SK-N-SH (cell line): ENCODE results near the gene BRME1. TPM values are rescaled to one million over a fixed set of nuclear protein-coding genes. Genes with fewer than 3 reads are reported as not detected.

Experiments used
- CTCF ChIA-PET: fragments of 300-600, 350-600 bp; formaldehyde crosslinking; extraction: SDS; loops from one replicate; lab custom pipeline; 2021; lab: Yijun Ruan, JAX
- POLR2A ChIA-PET: fragments of 350-600 bp; sonication (Branson Sonifier 250); formaldehyde crosslinking; extraction: SDS; loops from one replicate; lab custom pipeline; 2020; ENCODE audit warnings: antibody characterized with exemption, inconsistent platforms; lab: Yijun Ruan, JAX
- DNase-seq: peaks from one replicate; pipeline ENCODE4 v3.0.0; 2012
- H2AFZ ChIP-seq: fragments of 200-600 bp; sonication (generic); 2 replicates; pipeline ENCODE4 v1.8.1; 2016; ENCODE audit warnings: antibody characterized with exemption, mild to moderate bottlenecking, low read depth
- H3F3A ChIP-seq: fragments of 200-600 bp; sonication (generic); replicated peaks from 2 replicates; pipeline ENCODE3; 2016; ENCODE audit warnings: antibody characterized with exemption, mild to moderate bottlenecking; ENCODE audit not compliant: insufficient read depth
- H3K27ac ChIP-seq, 2 experiments: fragments of 200-500 bp in 1 of 2; fragments of 200-600 bp in 1 of 2; sonication (Bioruptor generic) in 1 of 2; sonication (generic), shearing (Covaris generic) in 1 of 2; 2 replicates each; pipeline versions ENCODE4 v1.5.1 to v1.6.1; 2014 to 2016; ENCODE audit warnings: low read depth in 2 of 2, inconsistent platforms in 1 of 2, low read length in 1 of 2, mild to moderate bottlenecking in 1 of 2, mixed read lengths in 1 of 2
- H3K27me3 ChIP-seq: fragments of 200-600 bp; sonication (generic), shearing (Covaris generic); 2 replicates; pipeline ENCODE4 v1.6.1; 2016; ENCODE audit warnings: mixed run types; ENCODE audit not compliant: insufficient read depth
- H3K36me3 ChIP-seq, 2 experiments: fragments of 200-500 bp in 1 of 2; fragments of 200-600 bp in 1 of 2; sonication (Bioruptor generic) in 1 of 2; sonication (generic) in 1 of 2; replicated peaks in 1 of 2; 2 replicates each; pipeline versions ENCODE3 to v1.5.1; 2014 to 2016; ENCODE audit warnings: low read length in 1 of 2, mild to moderate bottlenecking in 1 of 2; ENCODE audit not compliant: insufficient read depth in 2 of 2, control insufficient read depth in 1 of 2
- H3K4me1 ChIP-seq, 2 experiments: fragments of 200-500 bp in 1 of 2; fragments of 200-600 bp in 1 of 2; sonication (Bioruptor generic) in 1 of 2; sonication (generic), shearing (Covaris generic) in 1 of 2; 2 replicates each; pipeline versions ENCODE4 v1.5.1 to v1.6.1; 2014 to 2016; ENCODE audit warnings: low read depth in 1 of 2, low read length in 1 of 2, mixed run types in 1 of 2; ENCODE audit not compliant: insufficient read depth in 2 of 2, control insufficient read depth in 1 of 2
- H3K4me2 ChIP-seq: fragments of 200-600 bp; sonication (generic), shearing (Covaris generic); 2 replicates; pipeline ENCODE4 v1.6.1; 2017; ENCODE audit warnings: mixed run types
- H3K4me3 ChIP-seq, 2 experiments: fragments of 200-500 bp in 1 of 2; fragments of 200-600 bp in 1 of 2; sonication (Bioruptor generic) in 1 of 2; sonication (generic), shearing (Covaris generic) in 1 of 2; 2 replicates each; pipeline versions ENCODE4 v1.5.1 to v1.8.1; 2014 to 2016; ENCODE audit warnings: low read depth in 2 of 2, inconsistent platforms in 1 of 2, low read length in 1 of 2, mild to moderate bottlenecking in 1 of 2, mixed read lengths in 1 of 2, moderate library complexity in 1 of 2
- H3K79me2 ChIP-seq: fragments of 200-600 bp; sonication (generic); 2 replicates; pipeline ENCODE4 v1.8.1; 2017; ENCODE audit warnings: mild to moderate bottlenecking; ENCODE audit not compliant: insufficient read depth
- H3K9ac ChIP-seq: fragments of 200-600 bp; sonication (generic); 2 replicates; pipeline ENCODE4 v1.6.1; 2017; ENCODE audit warnings: mixed run types
- H3K9me2 ChIP-seq: fragments of 200-600 bp; sonication (generic); 2 replicates; pipeline ENCODE4 v1.6.1; 2017; ENCODE audit warnings: mixed run types
- H3K9me3 ChIP-seq: fragments of 200-600 bp; sonication (generic); 2 replicates; pipeline ENCODE4 v1.6.1; 2017; ENCODE audit warnings: mixed run types, mild to moderate bottlenecking, moderate library complexity
- H4K20me1 ChIP-seq: fragments of 200-600 bp; sonication (generic); 2 replicates; pipeline ENCODE4 v1.6.1; 2017; ENCODE audit warnings: mild to moderate bottlenecking, mixed run types; ENCODE audit not compliant: insufficient read depth
- ELF1 ChIP-seq: IDR thresholded peaks from 2 replicates; pipeline ENCODE4 v1.4.0; 2012
- EP300 ChIP-seq, 2 experiments: IDR thresholded peaks; 2 replicates each; pipeline versions ENCODE4 v1.4.0 to v1.6.1; 2012; ENCODE audit warnings: borderline replicate concordance in 1 of 2, low read depth in 1 of 2, low read length in 1 of 2
- FOSL2 ChIP-seq: IDR thresholded peaks from 2 replicates; pipeline ENCODE4 v1.4.0; 2012; ENCODE audit warnings: low read depth, mild to moderate bottlenecking, moderate library complexity, borderline replicate concordance
- FOXM1 ChIP-seq: IDR thresholded peaks from 2 replicates; pipeline ENCODE4 v1.4.0; 2012; ENCODE audit warnings: low read depth, mild to moderate bottlenecking
- GATA2 ChIP-seq: sonication (generic); formaldehyde crosslinking; IDR thresholded peaks from 2 replicates; pipeline ENCODE4 v1.5.0; 2020; ENCODE audit warnings: mild to moderate bottlenecking, missing genetic modification reagents
- IRF3 ChIP-seq: fragments of 150-350 bp; IDR thresholded peaks from 2 replicates; pipeline ENCODE4 v1.6.1; 2016; ENCODE audit warnings: mild to moderate bottlenecking, low read depth, low read length
- MAX ChIP-seq: IDR thresholded peaks from 2 replicates; pipeline ENCODE4 v1.4.0; 2012; ENCODE audit warnings: low read depth
- MXI1 ChIP-seq: IDR thresholded peaks from 2 replicates; pipeline ENCODE4 v1.6.1; 2012; ENCODE audit warnings: mild to moderate bottlenecking, low read depth, low read length, improper control_type of control experiment
- NFIC ChIP-seq: IDR thresholded peaks from 2 replicates; pipeline ENCODE4 v1.4.0; 2012; ENCODE audit warnings: borderline replicate concordance
- NRF1 ChIP-seq: IDR thresholded peaks from 2 replicates; pipeline ENCODE4 v1.6.1; 2012; ENCODE audit warnings: low read depth, mild to moderate bottlenecking, low read length
- REST ChIP-seq: IDR thresholded peaks from 2 replicates; pipeline ENCODE4 v1.6.1; 2012; ENCODE audit warnings: mild to moderate bottlenecking, low read depth, low read length, moderate library complexity
- RXRA ChIP-seq: IDR thresholded peaks from 2 replicates; pipeline ENCODE4 v1.4.0; 2012; ENCODE audit warnings: low read depth, mild to moderate bottlenecking, borderline replicate concordance
- SIN3A ChIP-seq: IDR thresholded peaks from 2 replicates; pipeline ENCODE4 v1.6.1; 2012; ENCODE audit warnings: low read depth, mild to moderate bottlenecking, low read length, moderate library complexity, borderline replicate concordance
- SMC3 ChIP-seq: IDR thresholded peaks from 2 replicates; pipeline ENCODE4 v1.6.1; 2012; ENCODE audit warnings: low read depth, low read length, improper control_type of control experiment
- TCF12 ChIP-seq: IDR thresholded peaks from 2 replicates; pipeline ENCODE4 v1.4.0; 2012
- USF1 ChIP-seq: IDR thresholded peaks from 2 replicates; pipeline ENCODE4 v1.4.0; 2012; ENCODE audit warnings: low read depth, borderline replicate concordance
- USF2 ChIP-seq: fragments of 150-350 bp; IDR thresholded peaks from 2 replicates; pipeline ENCODE4 v1.6.1; 2017; ENCODE audit warnings: antibody characterized with exemption, low read length, low read depth, borderline replicate concordance
- YY1 ChIP-seq: IDR thresholded peaks from 2 replicates; pipeline ENCODE4 v1.4.0; 2012; ENCODE audit warnings: low read depth, mild to moderate bottlenecking
- ZBTB33 ChIP-seq: IDR thresholded peaks from 2 replicates; pipeline ENCODE4 v1.4.0; 2012; ENCODE audit warnings: low read depth, borderline replicate concordance
- WGBS: methylation state at CpG from one replicate; pipeline ENCODE4 v1.1.6; 2017; ENCODE audit warnings: low lambda C conversion rate; 5-methylcytosine and 5-hydroxymethylcytosine counted together
- polyA plus RNA-seq, 3 experiments: library from polyadenylated mRNA; depleted of rRNA; stranded (reverse); fragments of >200 nt; gene quantifications; 2 replicates each; pipeline ENCODE4 v1.2.3, GENCODE V29; 2012

BRME1 gene
- polyA plus RNA-seq, 1 of the 3 experiments (the other 2 are of a cell fraction): 1.5 TPM

GRCh38 chr19:13926010-13926409 lies 20.1 kb upstream of the BRME1 start:
- H3K4me3 ChIP-seq: no peak overlapping the region
- H3K9me2 ChIP-seq: no peaks in the 10 kb centered on the region
- H3K79me2 ChIP-seq: no peaks in the 10 kb centered on the region
- no peaks in the 10 kb centered on the region for H3K9me3 ChIP-seq
- H2AFZ ChIP-seq: no peak overlapping the region
- POLR2A ChIA-PET: no interaction called here
- 85% methylated on average over 3 of the region's 4 CpGs for WGBS
- no peaks in the 10 kb centered on the region for H3F3A ChIP-seq
- no peak for TF ChIP-seq FOSL2
- no peak for TF ChIP-seq NRF1
- no peak for TF ChIP-seq EP300 (IDR thresholded peaks at IDR 0.05; ENCODE audit: borderline replicate concordance in 1 of 2, low read depth in 1 of 2, low read length in 1 of 2)
- no peak for TF ChIP-seq NFIC
- no peak for TF ChIP-seq RXRA
- TF ChIP-seq MAX: no peak
- TF ChIP-seq IRF3: no peak
- no peak for TF ChIP-seq SIN3A
- no peak for TF ChIP-seq SMC3
- TF ChIP-seq ELF1: no peak
- no peak for TF ChIP-seq TCF12
- TF ChIP-seq GATA2 (CRISPR knock-in tag): no peak
- TF ChIP-seq REST: no peak
- no peak for TF ChIP-seq FOXM1
- TF ChIP-seq ZBTB33: no peak
- no peak for TF ChIP-seq MXI1
- no peak for TF ChIP-seq YY1
- TF ChIP-seq USF1: no peak
- TF ChIP-seq USF2: no peak
- TF ChIP-seq, all 33 proteins: peak for 0
- H3K4me2 ChIP-seq: no peak overlapping the region
- H3K36me3 ChIP-seq: peaks cover 4 to 7% of the 10 kb centered on the region in 2 experiments
- no peak overlapping the region for H3K27ac ChIP-seq
- H3K27me3 ChIP-seq: no peaks in the 10 kb centered on the region
- H3K9ac ChIP-seq: no peak overlapping the region
- CTCF ChIA-PET: no interaction called here
- peaks cover 0 to 7% of the 10 kb centered on the region in 2 experiments; a peak in 1 of 4 replicates for H3K4me1 ChIP-seq
- no peaks in the 10 kb centered on the region for H4K20me1 ChIP-seq
- no peak for DNase-seq
